Measurements from ENCODE around the gene PCDHA5.

- TF ChIP-seq CTCF (IDR thresholded peaks at IDR 0.05) (no peak), POLR2A (IDR thresholded peaks at IDR 0.05) (no peak)
These were observed 36.0 kb downstream of the PCDHA5 start for GRCh38 chr5:140857177-140857986.
